HG03196 (cell line): Measurements from ENCODE around the gene DNAH17.

Experiments used
- ATAC-seq: cut with Tn5 transposase; IDR thresholded peaks from one replicate; pipeline ENCODE4 v1.9.1; 2021; ENCODE audit not compliant: unreplicated experiment

Gene DNAH17

DNA sequence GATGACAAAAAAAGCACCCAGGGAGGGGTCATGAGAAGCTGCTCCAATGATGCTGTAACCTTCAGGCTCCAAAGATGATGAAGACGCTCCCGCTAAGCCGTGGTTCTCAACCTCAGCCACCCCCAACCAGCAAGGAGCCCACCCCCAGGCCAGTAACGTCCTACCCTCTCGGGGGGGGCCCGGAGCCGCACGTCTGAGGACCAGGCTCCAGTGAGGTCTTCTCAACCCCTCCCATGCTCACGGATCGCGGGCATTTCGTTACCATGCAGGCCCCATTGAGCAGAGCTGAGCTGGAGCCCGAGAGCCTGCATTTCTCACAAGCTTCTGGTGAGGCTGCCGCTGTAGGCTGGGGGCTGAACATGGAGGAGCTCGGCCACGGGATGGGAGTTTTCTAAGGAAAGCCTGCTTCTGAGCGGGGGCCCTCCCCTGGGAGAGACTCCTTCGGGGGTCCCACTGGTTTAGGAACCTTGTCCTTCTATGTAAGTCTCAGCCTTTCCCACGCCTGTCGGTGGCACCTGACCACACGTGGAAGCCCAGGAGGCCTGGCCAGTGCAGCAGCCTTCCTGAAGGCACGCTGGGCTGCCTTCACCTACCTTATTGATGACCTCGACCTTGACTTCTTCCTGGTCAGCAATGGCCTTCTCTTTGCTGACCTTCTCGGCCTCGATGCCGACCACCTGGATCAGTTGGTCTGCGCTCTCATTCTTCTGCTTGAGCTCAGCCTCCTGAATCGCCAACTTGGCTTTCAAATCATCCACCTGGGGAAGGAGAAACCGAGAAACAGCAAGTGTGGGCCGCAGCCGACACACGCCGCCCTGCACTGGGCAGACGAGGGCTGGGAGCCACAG, 116.0 kb downstream of the DNAH17 start:
- no peak for ATAC-seq

DNA sequence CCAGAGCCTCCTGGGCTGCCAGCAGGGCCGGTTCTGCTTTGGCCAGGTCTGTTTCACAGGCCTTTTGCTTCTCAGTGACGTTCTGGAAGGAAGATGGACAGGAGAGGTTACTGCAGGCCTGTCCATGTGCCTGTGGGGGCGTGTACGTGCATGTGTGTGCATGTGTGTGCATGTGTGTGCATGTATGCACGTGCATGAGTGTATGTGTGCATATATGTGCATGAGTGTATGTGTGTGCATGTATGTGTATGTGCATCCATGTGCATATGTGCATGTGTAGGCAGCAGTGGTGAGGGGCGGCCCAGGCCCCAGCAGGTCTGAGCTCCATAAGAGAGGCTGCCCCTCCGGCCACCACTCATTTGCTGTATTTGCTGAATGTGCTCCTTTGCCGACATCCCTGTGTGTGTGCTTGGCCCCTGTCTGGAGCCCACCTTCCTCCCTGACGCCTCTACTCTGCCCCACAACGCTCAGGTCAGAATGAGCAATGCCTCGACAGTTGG, 117.0 kb downstream of the DNAH17 start:
- no peak for ATAC-seq

DNA sequence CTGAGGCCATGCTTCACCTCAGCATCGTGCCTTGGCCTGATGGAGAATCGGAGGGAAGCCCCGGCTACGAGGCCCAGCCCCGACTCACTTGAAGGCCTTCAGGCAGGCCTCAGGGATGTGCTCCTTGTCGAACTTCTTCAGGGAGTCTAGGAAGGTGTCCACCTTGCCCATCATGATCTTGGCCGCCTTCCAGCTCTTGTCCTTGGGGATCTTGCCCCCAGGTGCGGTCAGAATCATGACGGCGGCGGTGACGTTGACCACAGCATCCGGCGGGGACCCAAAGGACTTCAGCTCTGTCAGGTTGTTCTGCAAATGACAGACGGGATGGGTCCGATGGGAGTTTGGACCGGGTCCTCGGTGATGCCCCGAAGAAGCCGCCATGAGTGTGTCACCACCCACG, 117.5 kb downstream of the DNAH17 start:
- ATAC-seq, result no peak

DNA sequence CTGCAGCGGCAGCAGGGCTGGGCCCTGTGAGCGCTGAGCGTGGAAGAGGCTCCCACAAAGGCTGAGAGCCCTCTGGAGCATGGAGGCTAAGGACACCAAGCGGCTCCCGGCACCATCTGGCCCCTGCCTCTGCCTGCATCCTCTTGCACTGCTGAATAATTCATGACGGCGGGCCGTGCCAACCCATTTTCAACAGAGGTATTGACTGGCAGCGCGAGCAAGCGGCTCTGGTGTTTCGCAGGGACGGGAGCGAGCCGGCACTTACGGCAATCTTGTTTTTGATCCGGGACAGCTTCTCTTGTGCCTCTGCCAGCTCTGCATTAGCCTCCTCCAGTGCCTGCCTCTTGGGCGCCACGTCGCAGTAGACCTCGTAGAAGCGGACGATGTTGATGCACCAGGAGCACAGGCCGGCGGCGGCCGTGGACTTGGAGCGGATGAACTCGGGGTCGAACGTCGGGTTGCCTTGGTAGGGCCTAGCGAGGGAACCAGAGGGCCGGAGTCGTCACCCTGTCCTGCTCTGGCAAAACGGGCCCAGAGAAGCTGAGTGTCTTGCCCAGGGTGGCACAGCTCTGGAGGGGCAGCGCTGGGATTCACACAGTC, 118.4 kb downstream of the DNAH17 start:
- ATAC-seq, result no peak

- ATAC-seq, result no peak
Measured at GRCh38 chr17:78458091-78458490, 119.1 kb downstream of the DNAH17 start.

- ATAC-seq, result no peak
Measured at GRCh38 chr17:78454346-78454745, 122.8 kb downstream of the DNAH17 start.

DNA sequence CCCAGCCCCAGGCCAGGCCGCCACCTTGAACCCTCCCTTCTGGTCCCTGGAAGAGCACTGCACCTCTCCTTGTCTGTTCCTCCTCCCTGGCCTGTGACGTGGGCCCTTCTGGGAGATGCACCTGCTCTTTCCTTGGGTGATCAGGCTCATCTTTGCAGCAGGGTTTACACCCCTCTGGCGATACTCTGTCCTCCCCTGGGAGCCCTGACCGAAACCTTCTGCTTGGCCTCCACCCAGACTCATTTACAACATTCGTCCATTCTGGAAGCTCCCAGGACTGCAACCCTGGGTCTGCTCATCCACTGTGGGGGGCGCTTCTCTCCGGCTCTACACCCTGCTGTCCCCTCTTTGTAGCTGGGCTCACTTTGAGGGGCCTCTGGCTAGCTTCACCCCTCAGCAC, 125.4 kb downstream of the DNAH17 start:
- no peak for ATAC-seq

DNA sequence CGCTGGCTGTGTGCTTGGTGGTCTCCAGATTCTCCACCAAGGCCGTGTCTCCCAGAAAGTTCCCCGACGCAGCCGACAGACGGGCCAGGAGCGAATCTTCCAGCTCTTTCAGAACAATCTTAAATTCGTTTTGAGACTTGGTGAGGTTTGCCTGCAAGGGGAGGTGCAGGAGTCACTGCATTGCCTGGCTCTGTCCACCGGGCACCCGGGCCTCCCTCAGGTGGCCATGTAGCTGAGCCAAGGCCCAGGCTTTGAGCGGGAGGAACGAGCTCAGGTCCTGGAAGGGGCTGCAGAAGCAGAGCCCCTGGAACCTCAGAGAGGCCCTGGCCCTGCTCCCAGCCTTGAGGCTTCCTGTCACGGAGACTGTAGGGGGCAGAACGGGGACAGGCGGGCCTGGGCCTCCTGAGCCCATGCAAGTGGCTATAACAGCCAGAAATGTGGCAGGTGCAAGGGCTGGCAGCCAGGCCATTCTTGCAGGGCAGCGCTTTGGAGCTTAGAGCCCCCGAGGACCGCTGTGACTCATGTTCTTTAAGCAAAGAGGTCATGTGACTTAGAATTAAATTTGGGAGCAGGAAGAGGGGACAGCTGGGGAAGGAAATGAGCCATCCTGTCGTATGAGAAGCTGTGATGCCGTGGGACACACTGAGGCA, 126.4 kb downstream of the DNAH17 start:
- ATAC-seq, result no peak

- no peak for ATAC-seq
Measured at GRCh38 chr17:78449983-78450595, 127.1 kb downstream of the DNAH17 start.

DNA sequence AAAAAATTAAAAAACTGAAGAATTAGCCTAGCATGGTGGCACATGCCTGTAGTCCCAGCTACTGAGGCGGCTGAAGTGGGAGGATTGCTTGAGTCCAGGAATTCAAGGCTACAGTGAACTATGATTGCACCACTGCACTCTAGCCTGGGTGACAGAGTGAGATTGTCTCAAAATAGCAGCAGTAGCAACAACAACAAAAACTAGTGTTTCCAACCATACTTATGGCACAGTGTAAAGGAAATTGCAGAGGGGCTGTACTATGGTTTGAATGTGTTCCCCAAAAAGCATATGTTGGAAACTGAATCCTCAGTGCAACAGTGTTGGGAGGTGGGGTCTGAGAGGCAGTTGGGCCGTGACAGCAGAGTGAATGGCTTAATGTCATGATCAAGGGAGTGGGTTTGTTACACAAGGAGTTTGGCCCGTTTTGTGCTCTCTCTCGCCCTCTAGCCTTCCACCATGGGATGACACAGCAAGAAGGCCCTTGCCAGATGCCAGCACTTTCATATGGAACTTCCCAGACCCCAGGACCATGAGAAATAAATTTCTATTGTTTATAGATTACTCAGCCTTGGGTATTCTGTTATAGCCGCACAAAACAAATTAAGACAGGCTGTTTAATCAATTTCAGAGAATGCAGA, 128.7 kb downstream of the DNAH17 start:
- ATAC-seq, result no peak

DNA sequence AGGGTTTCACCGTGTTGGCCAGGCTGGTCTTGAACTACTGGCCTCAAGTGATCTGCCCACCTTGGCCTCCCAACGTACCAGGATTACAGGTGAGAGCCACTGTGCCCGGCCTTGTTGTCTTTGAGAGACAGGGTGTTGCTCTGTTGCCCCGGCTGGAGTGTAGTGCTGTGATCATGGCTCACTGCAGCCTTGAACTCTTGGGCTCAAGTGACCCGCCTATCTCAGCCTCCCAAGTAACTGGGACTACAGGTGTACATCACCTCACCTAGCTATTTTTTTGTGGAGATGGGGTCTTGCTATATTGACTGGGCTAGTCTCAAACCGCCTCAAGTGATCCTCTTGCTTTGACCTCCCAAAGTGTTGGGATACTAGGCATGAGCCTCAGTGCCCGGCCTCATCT, 130.4 kb downstream of the DNAH17 start:
- no peak for ATAC-seq

- ATAC-seq, result no peak
Measured at GRCh38 chr17:78444392-78444791, 132.8 kb downstream of the DNAH17 start.

DNA sequence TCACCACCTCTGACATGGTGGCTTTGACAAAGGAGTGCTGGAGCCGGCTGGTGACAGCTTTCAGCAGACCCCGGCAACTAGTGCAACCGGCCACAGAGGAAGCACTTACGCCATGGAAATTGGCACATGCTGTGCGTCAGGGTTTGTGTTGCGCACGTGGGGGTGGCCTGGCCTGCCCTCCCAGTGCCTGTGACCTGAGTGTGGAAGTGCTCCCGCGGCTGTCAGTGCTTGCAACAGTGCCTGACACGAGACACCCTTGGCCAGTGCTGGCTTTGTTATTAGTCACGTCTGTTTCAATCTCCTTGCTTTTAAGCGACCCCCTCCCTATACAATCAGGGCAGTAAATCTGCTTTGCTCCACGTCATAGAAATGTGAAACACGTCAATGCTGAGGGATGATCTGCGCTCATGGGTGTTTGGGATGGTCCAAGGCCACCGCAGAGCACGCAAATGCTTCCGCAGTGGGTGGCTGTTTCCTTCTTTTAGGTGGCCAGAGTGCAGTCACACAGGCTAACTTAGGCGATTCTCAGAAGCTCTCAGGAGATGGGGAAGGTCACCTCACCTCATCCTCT, 134.5 kb downstream of the DNAH17 start:
- no peak for ATAC-seq

GRCh38 chr17:78441271-78441971, 135.8 kb downstream of the DNAH17 start:
- ATAC-seq, result no peak

DNA sequence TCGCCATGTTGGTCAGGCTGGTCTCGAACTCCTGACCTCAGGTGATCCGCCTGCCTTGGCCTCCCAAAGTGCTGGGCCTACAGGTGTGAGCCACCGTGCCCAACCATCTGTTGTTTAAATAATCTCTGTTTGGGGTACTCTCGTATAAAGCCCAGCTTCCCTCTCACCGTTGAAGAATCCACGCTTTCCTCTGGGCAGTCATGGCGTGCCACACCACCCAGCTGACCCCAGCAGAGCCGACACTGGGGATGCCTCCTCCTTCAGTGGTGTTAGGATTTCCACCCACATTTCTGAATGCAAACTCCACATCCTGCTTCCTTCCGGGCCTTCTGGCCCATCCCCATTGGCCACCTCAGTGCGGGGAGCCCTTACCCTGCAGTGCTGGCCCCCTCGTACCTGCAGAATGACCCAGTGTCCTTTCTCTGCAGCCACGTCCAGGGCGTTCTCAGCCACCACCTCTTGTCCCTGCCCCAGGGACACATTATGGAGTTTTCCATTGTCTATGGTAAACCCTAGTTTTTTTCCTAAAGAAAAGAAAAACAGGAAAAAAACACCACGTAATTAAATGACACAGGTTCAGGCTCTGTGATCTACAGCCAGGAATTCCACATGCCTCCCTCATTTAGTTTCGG, 138.4 kb downstream of the DNAH17 start:
- ATAC-seq, result no peak

DNA sequence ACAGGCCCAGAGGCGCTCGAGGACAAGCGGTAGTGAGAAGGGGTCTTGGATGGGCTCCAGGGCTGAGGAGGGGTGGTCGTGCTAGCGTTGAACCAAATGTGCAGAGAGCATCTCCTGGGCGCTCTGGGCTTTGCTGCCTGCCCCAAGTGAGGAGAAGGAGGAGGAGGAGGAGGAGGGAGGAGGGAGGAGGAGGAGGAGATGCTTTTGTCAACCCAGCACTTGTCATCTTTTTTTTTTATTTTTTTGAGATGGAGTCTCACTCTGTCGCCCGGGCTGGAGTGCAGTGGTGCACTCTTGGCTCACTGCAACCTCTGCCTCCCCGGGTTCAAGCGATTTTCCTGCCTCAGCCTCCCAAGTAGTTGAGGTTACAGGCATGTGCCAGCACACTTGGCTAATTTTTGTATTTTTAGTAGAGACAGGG, 138.9 kb downstream of the DNAH17 start:
- ATAC-seq, result no peak

DNA sequence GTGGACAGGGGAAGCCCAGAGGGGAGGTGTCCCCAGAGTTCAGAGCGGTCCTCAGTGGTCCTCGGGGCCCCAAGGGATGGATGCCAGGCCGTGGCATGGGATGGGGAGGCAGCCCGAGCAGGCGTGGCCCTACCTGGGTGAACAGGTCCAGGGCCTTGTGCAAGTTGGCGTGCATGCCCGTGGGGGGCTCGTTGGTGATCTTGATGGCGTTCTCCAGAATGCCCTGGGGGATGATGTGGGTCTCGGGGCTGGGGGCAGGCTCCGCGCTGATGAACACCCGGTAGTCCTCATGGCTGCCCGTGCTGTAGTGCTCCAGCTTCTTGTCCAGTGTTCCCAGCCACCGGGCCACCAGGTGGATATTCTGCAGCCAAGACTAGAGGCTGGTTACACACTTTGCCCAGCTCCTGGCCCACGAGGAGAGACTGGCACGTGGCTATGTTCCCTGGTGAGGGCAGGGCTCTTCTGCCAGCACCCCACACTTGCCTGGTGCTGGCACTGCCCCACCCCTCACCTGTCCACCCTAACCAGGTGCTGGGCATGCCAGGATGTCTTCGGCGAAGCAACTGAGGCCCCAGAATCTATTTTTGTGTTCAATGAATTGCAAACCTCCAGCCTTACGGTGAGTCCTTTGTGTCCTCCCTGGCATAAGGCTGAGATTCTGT, 139.6 kb downstream of the DNAH17 start:
- no peak for ATAC-seq

GRCh38 chr17:78435330-78436005, 141.7 kb downstream of the DNAH17 start:
- ATAC-seq, result no peak
